ENCODE data around the gene ITPR1.

Gene ITPR1

GRCh38 chr3:4768021-4768420, 274.9 kb downstream of the ITPR1 start:
- Histone ChIP-seq H3K27me3 (ENCODE audit: insufficient read depth, insufficient read length) (no peaks in the 10 kb centered on the region), H3K4me1 (ENCODE audit: insufficient read depth, insufficient read length) (no peaks in the 10 kb centered on the region), H3K4me3 (ENCODE audit: insufficient read length, low read depth) (no peak overlapping the region), H3K36me3 (ENCODE audit: insufficient read depth, insufficient read length, low read length) (no peaks in the 10 kb centered on the region), H3K9me3 (ENCODE audit: insufficient read depth, low read length) (no peaks in the 10 kb centered on the region), H3K9ac (ENCODE audit: insufficient read length, low read depth) (no peak overlapping the region)
- TF ChIP-seq SUZ12 (IDR thresholded peaks at IDR 0.05; ENCODE audit: extremely low read depth, insufficient read depth, insufficient read length) (no peak), ZNF274 (IDR thresholded peaks at IDR 0.05; ENCODE audit: low read depth, low read length) (no peak)
- no peak for DNase-seq (ENCODE audit: low read depth, low spot score)

DNA sequence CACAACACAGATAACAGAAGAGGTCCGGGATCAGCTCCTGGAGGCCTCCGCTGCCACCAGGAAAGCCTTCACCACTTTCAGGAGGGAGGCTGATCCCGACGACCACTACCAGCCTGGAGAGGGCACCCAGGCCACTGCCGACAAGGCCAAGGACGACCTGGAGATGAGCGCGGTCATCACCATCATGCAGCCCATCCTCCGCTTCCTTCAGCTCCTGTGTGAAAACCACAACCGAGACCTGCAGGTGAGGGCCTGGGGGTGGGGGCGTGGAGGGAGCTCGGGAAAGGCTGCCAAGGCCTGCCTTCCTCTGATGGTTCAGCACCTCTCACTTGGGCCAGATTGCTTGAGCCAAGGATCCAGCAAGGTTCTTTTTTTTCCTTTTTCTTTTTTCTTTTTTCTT, 275.4 kb downstream of the ITPR1 start:
- H3K4me1 ChIP-seq (ENCODE audit: insufficient read depth, insufficient read length) = no peaks in the 10 kb centered on the region
- no peaks in the 10 kb centered on the region for H3K9me3 ChIP-seq (ENCODE audit: insufficient read depth, low read length)
- H3K9ac ChIP-seq (ENCODE audit: insufficient read length, low read depth) = no peak overlapping the region
- no peak overlapping the region for H3K4me3 ChIP-seq (ENCODE audit: insufficient read length, low read depth)
- no peaks in the 10 kb centered on the region for H3K36me3 ChIP-seq (ENCODE audit: insufficient read depth, insufficient read length, low read length)
- TF ChIP-seq YY1 (IDR thresholded peaks at IDR 0.05; ENCODE audit: insufficient read depth, insufficient read length) = no peak
- TF ChIP-seq SUZ12 (IDR thresholded peaks at IDR 0.05; ENCODE audit: extremely low read depth, insufficient read depth, insufficient read length) = no peak
- TF ChIP-seq ZNF274 (IDR thresholded peaks at IDR 0.05; ENCODE audit: low read depth, low read length) = no peak
- no peaks in the 10 kb centered on the region for H3K27me3 ChIP-seq (ENCODE audit: insufficient read depth, insufficient read length)
- no peak for DNase-seq (ENCODE audit: low read depth, low spot score)

GRCh38 chr3:4770561-4770960, 277.4 kb downstream of the ITPR1 start:
- Histone ChIP-seq H3K36me3 (ENCODE audit: insufficient read depth, insufficient read length, low read length) (no peaks in the 10 kb centered on the region), H3K4me1 (ENCODE audit: insufficient read depth, insufficient read length) (no peaks in the 10 kb centered on the region), H3K9me3 (ENCODE audit: insufficient read depth, low read length) (no peaks in the 10 kb centered on the region), H3K4me3 (ENCODE audit: insufficient read length, low read depth) (no peak overlapping the region), H3K27me3 (ENCODE audit: insufficient read depth, insufficient read length) (no peaks in the 10 kb centered on the region), H3K9ac (ENCODE audit: insufficient read length, low read depth) (no peak overlapping the region)
- no peak for TF ChIP-seq SUZ12 (IDR thresholded peaks at IDR 0.05; ENCODE audit: extremely low read depth, insufficient read depth, insufficient read length)
- no peak for TF ChIP-seq YY1 (IDR thresholded peaks at IDR 0.05; ENCODE audit: insufficient read depth, insufficient read length)
- TF ChIP-seq ZNF274 (IDR thresholded peaks at IDR 0.05; ENCODE audit: low read depth, low read length) = no peak
- DNase-seq (ENCODE audit: low read depth, low spot score) = no peak

DNA sequence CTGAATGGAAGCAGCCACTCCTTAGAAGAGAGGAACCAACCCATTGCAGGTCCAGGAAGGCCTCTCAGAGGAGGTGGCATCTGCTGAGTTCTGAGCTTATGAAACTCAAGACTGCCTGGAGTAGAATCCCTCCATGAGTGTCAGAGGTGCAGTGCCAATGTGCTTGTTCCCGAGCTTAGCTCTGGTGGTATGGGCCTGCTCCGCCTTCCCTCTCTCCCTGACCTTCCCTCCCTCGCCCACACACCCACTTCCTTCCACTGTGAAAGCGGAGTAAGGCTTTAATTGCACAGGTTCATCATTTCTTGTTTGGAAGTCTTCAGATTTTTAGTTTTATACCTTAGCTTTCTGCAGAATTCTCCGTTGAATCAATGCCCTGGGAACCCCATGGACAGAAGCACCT, 278.1 kb downstream of the ITPR1 start:
- DNase-seq (ENCODE audit: low read depth, low spot score) = no peak
- H3K9me3 ChIP-seq (ENCODE audit: insufficient read depth, low read length) = no peaks in the 10 kb centered on the region
- H3K4me3 ChIP-seq (ENCODE audit: insufficient read length, low read depth) = no peak overlapping the region
- TF ChIP-seq SUZ12 (IDR thresholded peaks at IDR 0.05; ENCODE audit: extremely low read depth, insufficient read depth, insufficient read length) (no peak), YY1 (IDR thresholded peaks at IDR 0.05; ENCODE audit: insufficient read depth, insufficient read length) (no peak), ZNF274 (IDR thresholded peaks at IDR 0.05; ENCODE audit: low read depth, low read length) (no peak)
- H3K9ac ChIP-seq (ENCODE audit: insufficient read length, low read depth) = no peak overlapping the region
- H3K4me1 ChIP-seq (ENCODE audit: insufficient read depth, insufficient read length) = no peaks in the 10 kb centered on the region
- no peaks in the 10 kb centered on the region for H3K36me3 ChIP-seq (ENCODE audit: insufficient read depth, insufficient read length, low read length)
- H3K27me3 ChIP-seq (ENCODE audit: insufficient read depth, insufficient read length) = no peaks in the 10 kb centered on the region

GRCh38 chr3:4772171-4772804, 279.1 kb downstream of the ITPR1 start:
- no peaks in the 10 kb centered on the region for H3K9me3 ChIP-seq (ENCODE audit: insufficient read depth, low read length)
- no peaks in the 10 kb centered on the region for H3K27me3 ChIP-seq (ENCODE audit: insufficient read depth, insufficient read length)
- H3K36me3 ChIP-seq (ENCODE audit: insufficient read depth, insufficient read length, low read length) = no peaks in the 10 kb centered on the region
- no peaks in the 10 kb centered on the region for H3K4me1 ChIP-seq (ENCODE audit: insufficient read depth, insufficient read length)
- no peak for DNase-seq (ENCODE audit: low read depth, low spot score)
- TF ChIP-seq ZNF274 (IDR thresholded peaks at IDR 0.05; ENCODE audit: low read depth, low read length) (no peak), YY1 (IDR thresholded peaks at IDR 0.05; ENCODE audit: insufficient read depth, insufficient read length) (no peak), SUZ12 (IDR thresholded peaks at IDR 0.05; ENCODE audit: extremely low read depth, insufficient read depth, insufficient read length) (no peak)
- no peak overlapping the region for H3K4me3 ChIP-seq (ENCODE audit: insufficient read length, low read depth)
- H3K9ac ChIP-seq (ENCODE audit: insufficient read length, low read depth) = no peak overlapping the region

DNA sequence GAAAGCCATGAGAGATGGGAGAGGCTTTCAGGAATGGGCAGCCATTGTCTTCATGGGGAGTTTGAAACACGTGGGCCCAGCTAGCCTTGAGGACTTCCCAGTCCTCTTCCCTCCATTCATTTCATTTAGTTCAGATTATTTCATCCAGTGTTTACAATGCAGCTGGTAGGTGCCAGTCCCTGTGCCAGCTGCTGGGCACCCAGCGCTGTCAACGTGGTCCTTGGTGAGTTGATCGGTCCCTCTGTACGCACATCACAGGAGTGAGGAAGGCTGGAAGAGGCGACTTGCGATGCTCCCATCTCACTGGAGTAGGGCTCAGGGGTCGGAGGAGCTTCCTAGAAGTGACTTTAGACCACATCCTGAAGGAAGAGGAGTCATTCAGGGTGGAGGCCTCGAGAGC, 279.7 kb downstream of the ITPR1 start:
- Histone ChIP-seq H3K4me3 (ENCODE audit: insufficient read length, low read depth) (no peak overlapping the region), H3K27me3 (ENCODE audit: insufficient read depth, insufficient read length) (no peaks in the 10 kb centered on the region), H3K4me1 (ENCODE audit: insufficient read depth, insufficient read length) (no peaks in the 10 kb centered on the region), H3K36me3 (ENCODE audit: insufficient read depth, insufficient read length, low read length) (no peaks in the 10 kb centered on the region), H3K9ac (ENCODE audit: insufficient read length, low read depth) (no peak overlapping the region), H3K9me3 (ENCODE audit: insufficient read depth, low read length) (no peaks in the 10 kb centered on the region)
- no peak for TF ChIP-seq SUZ12 (IDR thresholded peaks at IDR 0.05; ENCODE audit: extremely low read depth, insufficient read depth, insufficient read length)
- TF ChIP-seq YY1 (IDR thresholded peaks at IDR 0.05; ENCODE audit: insufficient read depth, insufficient read length) = no peak
- TF ChIP-seq ZNF274 (IDR thresholded peaks at IDR 0.05; ENCODE audit: low read depth, low read length) = no peak
- no peak for DNase-seq (ENCODE audit: low read depth, low spot score)

- H3K9ac ChIP-seq (ENCODE audit: insufficient read length, low read depth) = no peak overlapping the region
- no peak overlapping the region for H3K4me3 ChIP-seq (ENCODE audit: insufficient read length, low read depth)
- H3K27me3 ChIP-seq (ENCODE audit: insufficient read depth, insufficient read length) = no peaks in the 10 kb centered on the region
- H3K4me1 ChIP-seq (ENCODE audit: insufficient read depth, insufficient read length) = no peaks in the 10 kb centered on the region
- no peak for DNase-seq (ENCODE audit: low read depth, low spot score)
- no peaks in the 10 kb centered on the region for H3K9me3 ChIP-seq (ENCODE audit: insufficient read depth, low read length)
- H3K36me3 ChIP-seq (ENCODE audit: insufficient read depth, insufficient read length, low read length) = no peaks in the 10 kb centered on the region
- TF ChIP-seq ZNF274 (IDR thresholded peaks at IDR 0.05; ENCODE audit: low read depth, low read length) (no peak), SUZ12 (IDR thresholded peaks at IDR 0.05; ENCODE audit: extremely low read depth, insufficient read depth, insufficient read length) (no peak), YY1 (IDR thresholded peaks at IDR 0.05; ENCODE audit: insufficient read depth, insufficient read length) (no peak)
Observed at GRCh38 chr3:4773583-4773982, 280.4 kb downstream of the ITPR1 start.
